GM19372 (cell line): ENCODE data around the gene SDC1.

ENCODE experiments used
- ATAC-seq: cut with Tn5 transposase; IDR thresholded peaks from one replicate; pipeline ENCODE4 v1.9.1; 2021; ENCODE audit warnings: mild to moderate bottlenecking, low read depth, moderate library complexity; ENCODE audit not compliant: unreplicated experiment

Gene SDC1

GRCh38 chr2:20156076-20156759 is 68.7 kb downstream of the SDC1 start:
- ATAC-seq, result no peak

DNA sequence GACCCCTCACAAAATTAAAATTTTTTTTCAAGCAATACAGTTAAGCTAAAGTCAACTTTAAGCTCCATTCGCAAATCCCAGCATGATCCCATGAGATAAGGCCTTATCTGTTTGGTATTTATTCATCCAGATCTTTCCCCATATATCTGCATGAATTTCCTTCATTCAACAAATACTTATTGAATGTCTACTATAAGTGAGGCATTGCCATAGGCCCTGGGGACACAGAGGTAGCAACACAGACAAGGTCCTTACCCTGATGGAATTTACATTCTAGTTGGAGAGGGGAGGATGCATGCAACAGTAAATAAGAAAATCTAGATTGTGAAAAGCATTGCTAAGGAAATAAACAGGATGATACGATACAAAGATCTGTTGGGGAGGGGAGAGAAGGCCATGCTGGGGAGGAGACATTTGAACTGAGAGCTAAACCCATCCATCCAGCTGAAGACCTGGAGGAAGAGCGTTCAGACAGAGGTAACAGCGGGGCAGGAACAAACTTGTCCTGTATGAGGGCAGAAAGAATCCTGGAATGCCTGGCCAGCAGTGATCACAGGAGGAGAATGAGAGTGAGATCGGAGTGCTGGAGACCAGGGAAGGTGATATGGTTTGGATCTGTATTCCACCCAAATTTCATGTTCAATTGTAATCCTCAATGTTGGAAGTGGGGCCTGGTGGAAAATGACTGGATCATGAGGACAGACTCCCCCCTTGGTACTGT is 71.6 kb downstream of the SDC1 start:
- no peak for ATAC-seq

- no peak for ATAC-seq
Observed at GRCh38 chr2:20150806-20151571, 73.9 kb downstream of the SDC1 start.
